Left colon (tissue), 2 donors: ENCODE measurements around the gene CCM2. TPM values are rescaled to one million over a fixed set of nuclear protein-coding genes. Genes with fewer than 3 reads are reported as not detected.

Experiments
- ATAC-seq: fragments of 200-7000 bp; cut with Tn5 transposase; one replicate; pipeline ENCODE4 v1.9.1; 2020; ENCODE audit warnings: mild to moderate bottlenecking, moderate library complexity
- DNase-seq, 2 donors: peaks; one replicate each; pipeline ENCODE4 v3.0.0-alpha.2; 2020
- intact Hi-C, 2 donors: fragments of 100-400 bp; cut with DNase I in 1 of 2; cut with micrococcal nuclease in 1 of 2; formaldehyde crosslinking; loops; one replicate each; pipeline versions ENCODE4 v1.11.2 to v1.14.0; 2022; cut with DNase I, micrococcal nuclease
- total RNA-seq, 2 donors: library from RNA; stranded (reverse); fragmentation: NEBNext Ultra II Directional; extraction: Animal tissue kit (Norgen Biotek cat#: 25700); gene quantifications; one replicate each; pipeline ENCODE4 v1.2.1, GENCODE V29; 2021
- donor health status: DM: no; HTN: no; CAD: no.
- donor health status: DM: yes; HTN: yes; CAD: no.

The CCM2 gene
- total RNA-seq, 2 donors from 2014 or later = 33.7 to 39.1 TPM

- DNase-seq (no peak), ATAC-seq (no peak)
- intact Hi-C loops = no loop called here
Observed at GRCh38 chr7:45039106-45039505, 39.1 kb downstream of the CCM2 start.

- intact Hi-C loops = no loop called here
- DNase-seq (no peak), ATAC-seq (no peak)
Observed at GRCh38 chr7:45044338-45044737, 44.3 kb downstream of the CCM2 start.

- intact Hi-C loops = no loop called here
- no peak for DNase-seq
- ATAC-seq = no peak
Observed at GRCh38 chr7:45048748-45049147, 48.7 kb downstream of the CCM2 start.

- ATAC-seq = no peak
- no peak for DNase-seq
- intact Hi-C loops = no loop called here
Observed at GRCh38 chr7:45050198-45050597, 50.2 kb downstream of the CCM2 start.

- intact Hi-C loops = no loop called here
- ATAC-seq (no peak), DNase-seq (no peak)
Observed at GRCh38 chr7:45052011-45052410, 52.0 kb downstream of the CCM2 start.

GRCh38 chr7:45053401-45053800 is 53.4 kb downstream of the CCM2 start:
- ATAC-seq (no peak), DNase-seq (no peak)
- intact Hi-C loops = no loop called here

GRCh38 chr7:45053941-45054340 is 53.9 kb downstream of the CCM2 start:
- ATAC-seq = no peak
- intact Hi-C loops = no loop called here
- no peak for DNase-seq

GRCh38 chr7:45054442-45054841 is 54.4 kb downstream of the CCM2 start:
- DNase-seq = no peak
- no peak for ATAC-seq
- intact Hi-C loops = no loop called here

GRCh38 chr7:45055016-45055415 is 55.0 kb downstream of the CCM2 start:
- no peak for ATAC-seq
- DNase-seq = no peak
- intact Hi-C loops = no loop called here

GRCh38 chr7:45055594-45056219 is 55.7 kb downstream of the CCM2 start:
- ATAC-seq (no peak), DNase-seq (no peak)
- intact Hi-C loops = no loop called here

- ATAC-seq = no peak
- intact Hi-C loops = no loop called here
- DNase-seq = no peak
Observed at GRCh38 chr7:45057878-45058277, 57.9 kb downstream of the CCM2 start.

GRCh38 chr7:45060295-45060694 is 60.3 kb downstream of the CCM2 start:
- ATAC-seq (no peak), DNase-seq (no peak)
- intact Hi-C loops = no loop called here

GRCh38 chr7:45061352-45061751 is 61.4 kb downstream of the CCM2 start:
- intact Hi-C loops = no loop called here
- ATAC-seq (no peak), DNase-seq (no peak)

- intact Hi-C loops = no loop called here
- DNase-seq (no peak), ATAC-seq (no peak)
Observed at GRCh38 chr7:45061806-45062425, 61.9 kb downstream of the CCM2 start.

GRCh38 chr7:45064047-45064725 is 64.2 kb downstream of the CCM2 start:
- ATAC-seq (no peak), DNase-seq (no peak)
- intact Hi-C loops = no loop called here

- ATAC-seq (no peak), DNase-seq (no peak)
- intact Hi-C loops = no loop called here
Observed at GRCh38 chr7:45065031-45065995, 65.3 kb downstream of the CCM2 start.

GRCh38 chr7:45066409-45066808 is 66.4 kb downstream of the CCM2 start:
- ATAC-seq (no peak), DNase-seq (no peak)
- intact Hi-C loops = no loop called here

GRCh38 chr7:45067582-45067981 is 67.6 kb downstream of the CCM2 start:
- intact Hi-C loops = no loop called here
- no peak for DNase-seq
- ATAC-seq = no peak

GRCh38 chr7:45068236-45069023 is 68.4 kb downstream of the CCM2 start:
- ATAC-seq = peak; percentile 95
- no peak for DNase-seq
- intact Hi-C loops = no loop called here
